ENCODE measurements around the gene SH3GL3. TPM values are rescaled to one million over a fixed set of nuclear protein-coding genes. Genes with fewer than 3 reads are reported as not detected.

The SH3GL3 gene
- total RNA-seq, 1 donor from 2014 or later = not detected

GRCh38 chr15:83458381-83458780, 11.2 kb downstream of the SH3GL3 start:
- DNase-seq (ENCODE audit: extremely low read depth, low read depth, low spot score) = no peak

- DNase-seq (ENCODE audit: extremely low read depth, low read depth, low spot score) = no peak
Observed at GRCh38 chr15:83462026-83462425, 14.9 kb downstream of the SH3GL3 start.

GRCh38 chr15:83462953-83463433, 15.9 kb downstream of the SH3GL3 start:
- DNase-seq (ENCODE audit: extremely low read depth, low read depth, low spot score) = no peak

- DNase-seq (ENCODE audit: extremely low read depth, low read depth, low spot score) = no peak
Observed at GRCh38 chr15:83470887-83471286, 23.7 kb downstream of the SH3GL3 start.

GRCh38 chr15:83471307-83471866, 24.2 kb downstream of the SH3GL3 start:
- DNase-seq (ENCODE audit: extremely low read depth, low read depth, low spot score) = no peak

GRCh38 chr15:83472151-83472550, 25.0 kb downstream of the SH3GL3 start:
- no peak for DNase-seq (ENCODE audit: extremely low read depth, low read depth, low spot score)

- no peak for DNase-seq (ENCODE audit: extremely low read depth, low read depth, low spot score)
Observed at GRCh38 chr15:83472797-83473196, 25.7 kb downstream of the SH3GL3 start.

- DNase-seq (ENCODE audit: extremely low read depth, low read depth, low spot score) = no peak
Observed at GRCh38 chr15:83474578-83474977, 27.4 kb downstream of the SH3GL3 start.

- DNase-seq (ENCODE audit: extremely low read depth, low read depth, low spot score) = no peak
Observed at GRCh38 chr15:83475551-83475950, 28.4 kb downstream of the SH3GL3 start.

GRCh38 chr15:83476066-83476465, 28.9 kb downstream of the SH3GL3 start:
- no peak for DNase-seq (ENCODE audit: extremely low read depth, low read depth, low spot score)

- no peak for DNase-seq (ENCODE audit: extremely low read depth, low read depth, low spot score)
Observed at GRCh38 chr15:83476708-83477107, 29.6 kb downstream of the SH3GL3 start.

- no peak for DNase-seq (ENCODE audit: extremely low read depth, low read depth, low spot score)
Observed at GRCh38 chr15:83477172-83477807, 30.1 kb downstream of the SH3GL3 start.

GRCh38 chr15:83477808-83478537, 30.8 kb downstream of the SH3GL3 start:
- DNase-seq (ENCODE audit: extremely low read depth, low read depth, low spot score) = no peak

GRCh38 chr15:83483612-83484011, 36.5 kb downstream of the SH3GL3 start:
- DNase-seq (ENCODE audit: extremely low read depth, low read depth, low spot score) = no peak

- DNase-seq (ENCODE audit: extremely low read depth, low read depth, low spot score) = no peak
Observed at GRCh38 chr15:83484636-83485035, 37.5 kb downstream of the SH3GL3 start.

GRCh38 chr15:83486363-83486762, 39.2 kb downstream of the SH3GL3 start:
- DNase-seq (ENCODE audit: extremely low read depth, low read depth, low spot score) = no peak

GRCh38 chr15:83487519-83487918, 40.4 kb downstream of the SH3GL3 start:
- no peak for DNase-seq (ENCODE audit: extremely low read depth, low read depth, low spot score)

GRCh38 chr15:83489690-83490089, 42.5 kb downstream of the SH3GL3 start:
- DNase-seq (ENCODE audit: extremely low read depth, low read depth, low spot score) = no peak

GRCh38 chr15:83491486-83491885, 44.3 kb downstream of the SH3GL3 start:
- DNase-seq (ENCODE audit: extremely low read depth, low read depth, low spot score) = no peak

- DNase-seq (ENCODE audit: extremely low read depth, low read depth, low spot score) = no peak
Observed at GRCh38 chr15:83496766-83497165, 49.6 kb downstream of the SH3GL3 start.

- DNase-seq (ENCODE audit: extremely low read depth, low read depth, low spot score) = no peak
Observed at GRCh38 chr15:83498374-83498773, 51.2 kb downstream of the SH3GL3 start.

GRCh38 chr15:83498801-83499200, 51.7 kb downstream of the SH3GL3 start:
- no peak for DNase-seq (ENCODE audit: extremely low read depth, low read depth, low spot score)

Measured in glomerular endothelial cell (primary cell).